RPMI7951 (cell line): ENCODE measurements around the gene LRRK1. TPM values are rescaled to one million over a fixed set of nuclear protein-coding genes. Genes with fewer than 3 reads are reported as not detected.
"Not testable (repeated sequence)": the region's sequence is repeated elsewhere in the genome, so short reads cannot be mapped to it uniquely, and the experiment has no call there.

Experiments used
- DNase-seq: peaks from one replicate; pipeline ENCODE4 v3.0.0-alpha.2; 2012; ENCODE audit warnings: low read depth
- total RNA-seq: library from RNA; depleted of rRNA; stranded (reverse); fragments of >200 nt; shearing (Covaris generic); gene quantifications from 2 replicates; pipeline ENCODE4 v1.2.3, GENCODE V29; 2014

The LRRK1 gene
- total RNA-seq, 1 experiment from 2014 or later = 5.0 TPM

DNA sequence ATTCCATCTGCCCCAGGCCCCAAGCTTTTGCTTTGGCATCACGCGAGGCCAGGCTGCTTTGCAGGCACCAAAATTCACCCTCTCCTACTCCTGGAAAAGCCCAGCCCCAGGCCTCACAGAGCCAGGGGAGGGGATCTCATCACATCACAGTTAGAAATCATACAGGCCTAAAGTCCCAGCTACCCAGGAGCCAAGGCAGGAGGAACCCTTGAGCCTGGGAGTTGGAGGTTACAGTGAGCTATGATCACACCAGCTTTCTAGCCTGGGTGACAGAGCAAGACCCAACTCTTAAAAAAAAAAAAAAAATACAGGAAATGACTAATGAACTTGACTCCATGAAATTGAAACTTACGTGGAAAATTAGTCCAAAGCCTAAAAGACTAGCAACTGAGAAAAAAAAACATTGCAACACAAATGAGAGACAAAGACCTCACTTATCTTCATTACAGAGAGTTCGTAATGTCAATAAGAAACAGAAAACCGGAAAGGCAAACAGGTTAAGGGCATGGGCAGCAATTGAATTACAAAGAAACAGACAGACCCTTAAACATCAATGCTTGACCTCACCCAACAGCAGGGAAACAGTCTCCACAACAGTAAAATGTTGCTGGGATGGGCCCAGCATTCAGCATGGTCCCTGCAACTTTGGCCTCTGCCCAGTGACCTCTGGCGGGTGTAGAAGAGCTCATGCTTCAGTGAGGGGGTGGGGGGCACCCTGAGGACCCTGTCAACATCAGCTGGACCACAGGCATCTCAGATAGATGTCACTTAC, 151.5 kb downstream of the LRRK1 start:
- DNase-seq = peak; percentile 93

- no peak for DNase-seq
These were observed 152.5 kb downstream of the LRRK1 start for GRCh38 chr15:101071651-101072050.

- not testable (repeated sequence) for DNase-seq
These were observed 153.1 kb downstream of the LRRK1 start for GRCh38 chr15:101072235-101072634.

DNA sequence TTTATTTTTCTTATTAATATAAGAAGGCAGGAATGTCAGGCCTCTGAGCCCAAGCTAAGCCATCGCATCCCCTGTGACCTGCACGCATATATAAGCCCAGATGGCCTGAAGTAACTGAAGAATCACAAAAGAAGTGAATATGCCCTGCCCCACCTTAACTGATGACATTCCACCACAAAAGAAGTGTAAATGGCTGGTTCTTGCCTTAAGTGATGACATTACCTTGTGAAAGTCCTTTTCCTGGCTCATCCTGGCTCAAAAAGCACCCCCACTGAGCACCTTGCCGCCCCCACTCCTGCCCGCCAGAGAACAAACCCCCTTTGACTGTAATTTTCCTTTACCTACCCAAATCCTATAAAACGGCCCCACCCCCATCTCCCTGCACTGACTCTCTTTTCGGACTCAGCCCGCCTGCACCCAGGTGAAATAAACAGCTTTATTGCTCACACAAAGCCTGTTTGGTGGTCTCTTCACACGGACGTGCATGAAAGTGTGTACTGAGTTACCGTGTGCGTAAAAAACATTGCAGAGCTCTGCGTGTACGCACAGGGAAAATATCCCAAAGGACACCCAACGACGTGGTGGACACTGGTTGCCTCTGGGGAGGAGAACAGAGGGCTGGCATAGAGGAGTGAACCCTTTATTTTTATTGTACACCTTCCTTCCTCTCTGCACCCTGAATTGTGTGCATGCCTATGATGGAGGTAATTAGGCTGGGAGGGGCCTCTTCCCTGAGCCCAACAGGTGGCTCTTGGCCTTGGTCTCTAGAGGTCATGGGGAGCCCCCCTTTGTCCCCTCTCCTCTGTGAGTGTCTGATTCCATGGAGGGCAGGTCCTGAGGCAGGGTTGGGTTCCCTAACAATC, 158.9 kb downstream of the LRRK1 start:
- not testable (repeated sequence) for DNase-seq

- no peak for DNase-seq
These were observed 159.6 kb downstream of the LRRK1 start for GRCh38 chr15:101078669-101079323.

- DNase-seq = no peak
These were observed 162.7 kb downstream of the LRRK1 start for GRCh38 chr15:101081900-101082299.

DNA sequence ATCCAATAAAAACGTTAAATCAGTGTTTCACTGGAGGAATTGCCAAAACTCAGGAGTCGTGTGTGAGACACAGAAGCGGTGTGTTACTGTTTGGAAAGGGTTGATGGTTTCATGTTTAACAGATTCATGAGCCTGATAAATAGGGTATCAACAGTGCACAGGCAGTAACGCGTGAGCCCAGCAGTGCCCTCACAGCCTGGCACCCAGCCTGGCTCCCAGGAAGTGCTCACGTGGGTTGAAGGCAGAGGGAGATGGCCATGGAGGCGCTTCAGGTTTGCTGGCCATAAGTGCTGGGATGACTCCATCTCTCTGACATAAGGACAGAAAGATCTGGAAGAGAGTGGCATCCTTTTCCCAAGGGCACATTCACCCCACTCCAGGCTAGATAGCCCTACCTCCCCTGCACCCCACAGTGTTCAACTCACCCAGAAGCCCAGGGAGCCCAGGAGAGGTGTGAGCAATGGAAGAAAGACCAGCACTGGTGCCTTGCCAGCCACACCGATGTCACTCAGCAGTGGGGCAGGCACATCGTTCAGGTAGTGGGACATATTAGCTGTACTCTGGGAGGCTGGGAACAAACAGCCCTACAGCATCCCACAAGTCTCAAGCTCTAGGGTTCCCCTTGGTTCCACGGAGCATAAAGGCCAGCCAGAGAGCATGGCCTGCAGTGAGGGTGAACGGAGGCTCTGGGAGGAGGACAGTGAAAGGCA, 164.3 kb downstream of the LRRK1 start:
- DNase-seq = no peak

GRCh38 chr15:101084801-101085200, 165.6 kb downstream of the LRRK1 start:
- DNase-seq = no peak

DNA sequence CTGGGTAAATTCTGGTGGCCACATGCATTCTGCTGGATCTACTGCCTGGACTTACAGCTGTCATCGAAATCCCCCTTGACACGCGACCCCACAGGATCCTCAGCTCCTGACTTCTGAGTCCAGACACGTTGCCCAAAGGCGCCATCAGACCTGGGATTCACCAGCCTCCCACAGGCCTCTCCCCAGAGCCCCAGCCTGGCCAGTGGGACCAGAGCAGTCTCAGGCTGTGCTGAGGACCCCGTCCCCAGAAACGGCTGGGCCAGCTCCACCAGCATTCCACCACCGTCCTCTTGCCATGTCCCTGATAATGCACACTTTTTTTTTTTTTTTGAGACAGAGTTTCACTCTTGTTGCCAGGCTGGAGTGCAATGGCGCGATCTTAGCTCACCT, 166.1 kb downstream of the LRRK1 start:
- no peak for DNase-seq

DNA sequence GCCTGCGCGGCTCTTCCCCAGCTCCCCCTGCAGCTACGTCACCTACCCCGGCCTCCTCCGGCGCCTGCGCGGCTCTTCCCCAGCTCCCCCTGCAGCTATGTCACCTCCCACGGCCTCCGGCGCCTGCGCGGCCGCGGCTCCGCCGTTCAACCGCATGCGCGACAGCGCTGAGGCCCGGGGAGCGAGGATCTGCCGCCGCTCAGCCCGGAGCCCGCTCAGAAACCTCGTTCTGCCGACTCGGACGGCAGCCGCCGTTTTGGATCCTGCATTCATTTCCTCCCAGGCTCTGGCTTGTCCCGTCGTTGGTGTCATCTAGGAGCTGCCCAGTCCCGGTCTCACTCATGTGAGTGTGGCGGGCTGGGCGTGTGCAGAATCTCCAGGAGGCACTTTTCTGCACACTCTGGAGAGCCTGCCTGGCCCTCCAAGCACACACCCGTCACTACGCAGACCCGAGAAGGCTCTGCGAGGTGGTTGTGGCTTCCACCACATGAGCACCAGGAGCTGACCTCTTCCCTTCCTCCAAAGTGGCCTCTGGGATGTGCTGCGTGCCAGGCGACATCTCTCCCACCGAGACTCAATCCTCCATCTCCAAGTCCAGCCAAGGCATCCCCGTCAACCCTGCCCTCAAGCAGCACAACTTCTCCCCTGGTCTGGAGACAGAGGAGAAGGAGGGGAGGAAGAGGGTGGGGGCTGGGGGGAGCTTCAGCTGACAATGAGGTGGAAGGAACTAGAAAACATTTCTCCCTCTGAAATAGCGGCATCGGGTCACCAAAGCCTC, 167.4 kb downstream of the LRRK1 start:
- no peak for DNase-seq

DNA sequence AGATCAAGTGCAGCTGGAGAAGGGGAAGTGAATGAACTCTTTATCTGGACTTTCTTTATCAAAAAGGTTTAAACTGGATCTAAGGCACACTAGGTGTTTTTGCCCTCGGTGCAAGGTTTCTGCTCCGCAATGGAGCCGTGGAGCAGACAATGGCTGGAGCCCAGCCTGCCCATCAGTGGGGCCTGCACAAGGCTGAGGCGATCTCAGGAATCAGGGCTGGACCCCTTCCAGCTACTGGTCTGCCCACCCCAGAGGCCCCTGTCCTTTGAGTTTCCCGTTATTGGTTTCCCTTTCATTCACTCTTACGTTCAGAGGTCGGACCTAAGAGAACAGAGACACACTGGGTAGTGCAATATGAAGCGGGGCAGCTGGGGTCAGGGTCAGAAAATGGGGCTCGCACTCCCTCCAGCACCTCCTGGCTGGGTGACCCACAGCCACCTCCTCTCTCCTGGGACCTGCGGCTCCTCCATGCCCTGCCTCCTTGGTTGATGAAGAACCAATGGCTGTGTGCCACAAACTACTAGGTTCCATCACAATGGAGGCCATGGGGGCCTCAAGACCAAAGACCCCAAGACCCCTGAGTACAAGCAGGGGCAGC, 168.1 kb downstream of the LRRK1 start:
- no peak for DNase-seq

GRCh38 chr15:101088271-101088670, 169.1 kb downstream of the LRRK1 start:
- DNase-seq = no peak

GRCh38 chr15:101088788-101089578, 169.8 kb downstream of the LRRK1 start:
- peak; percentile 46 for DNase-seq

GRCh38 chr15:101089579-101090427, 170.6 kb downstream of the LRRK1 start:
- peak; percentile 79 for DNase-seq

GRCh38 chr15:101090428-101090790, 171.3 kb downstream of the LRRK1 start:
- peak; percentile 42 for DNase-seq

DNA sequence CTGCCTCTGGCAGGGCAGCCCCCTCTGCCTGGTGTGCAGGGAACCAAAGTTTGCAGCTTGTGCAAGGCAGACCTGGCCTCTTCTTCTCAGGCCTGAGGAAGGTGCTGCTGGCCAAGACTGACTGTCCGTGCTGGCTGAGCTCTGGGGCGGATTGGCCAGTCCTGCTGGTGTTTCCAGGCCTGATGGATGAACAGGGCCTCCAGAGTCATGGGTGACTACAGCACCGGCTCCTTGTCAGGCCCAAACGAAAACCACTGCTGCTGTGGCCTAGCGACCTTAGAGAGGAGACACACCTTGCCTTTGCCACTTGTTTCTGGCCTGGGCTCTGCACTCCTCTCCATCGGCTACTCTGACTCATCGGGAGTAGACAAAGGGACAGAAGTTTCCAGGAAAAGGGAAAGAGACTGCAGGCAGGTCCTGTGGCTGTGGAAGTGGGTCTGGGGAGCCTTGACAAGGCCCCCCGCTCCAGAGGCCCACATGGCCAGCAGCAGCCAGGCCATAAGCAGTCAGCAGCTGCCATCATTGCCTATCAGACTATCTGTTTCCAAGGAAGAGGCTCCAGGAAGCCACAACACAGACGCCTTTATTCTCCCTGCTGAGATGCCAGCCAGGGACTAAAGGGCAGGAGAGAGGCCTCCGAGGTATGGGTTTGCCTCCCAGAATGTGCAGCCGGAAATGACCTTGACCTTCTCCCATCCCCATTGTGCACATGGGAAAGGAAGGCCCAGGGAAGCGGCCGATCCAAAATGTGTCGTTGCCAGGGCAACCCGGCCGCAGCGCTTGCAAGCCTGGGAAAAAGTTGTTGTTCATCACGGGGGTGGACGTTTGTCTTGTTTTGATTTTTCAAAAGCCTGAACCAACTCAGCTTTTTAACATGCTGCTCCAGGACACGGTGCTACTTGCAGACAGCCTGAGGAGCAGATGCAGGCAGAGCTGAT, 172.2 kb downstream of the LRRK1 start:
- peak; percentile 98 for DNase-seq

- DNase-seq = peak; percentile 55
These were observed 173.2 kb downstream of the LRRK1 start for GRCh38 chr15:101092156-101092866.
